GM21717 (cell line): ENCODE results near the gene SREK1IP1.
"Not testable (repeated sequence)": the region's sequence is repeated elsewhere in the genome, so short reads cannot be mapped to it uniquely, and the experiment has no call there.

Experiments used
- ATAC-seq: cut with Tn5 transposase; IDR thresholded peaks from one replicate; pipeline ENCODE4 v1.9.1; 2021; ENCODE audit warnings: mild to moderate bottlenecking, moderate library complexity; ENCODE audit not compliant: unreplicated experiment

SREK1IP1 gene

GRCh38 chr5:64765804-64766504 lies 2.5 kb downstream of the SREK1IP1 start:
- no peak for ATAC-seq

- ATAC-seq, result no peak
These were observed 4.5 kb downstream of the SREK1IP1 start for GRCh38 chr5:64763948-64764503.

GRCh38 chr5:64759960-64760660 lies 8.4 kb downstream of the SREK1IP1 start:
- ATAC-seq, result no peak

GRCh38 chr5:64758901-64759300 lies 9.6 kb downstream of the SREK1IP1 start:
- no peak for ATAC-seq

DNA sequence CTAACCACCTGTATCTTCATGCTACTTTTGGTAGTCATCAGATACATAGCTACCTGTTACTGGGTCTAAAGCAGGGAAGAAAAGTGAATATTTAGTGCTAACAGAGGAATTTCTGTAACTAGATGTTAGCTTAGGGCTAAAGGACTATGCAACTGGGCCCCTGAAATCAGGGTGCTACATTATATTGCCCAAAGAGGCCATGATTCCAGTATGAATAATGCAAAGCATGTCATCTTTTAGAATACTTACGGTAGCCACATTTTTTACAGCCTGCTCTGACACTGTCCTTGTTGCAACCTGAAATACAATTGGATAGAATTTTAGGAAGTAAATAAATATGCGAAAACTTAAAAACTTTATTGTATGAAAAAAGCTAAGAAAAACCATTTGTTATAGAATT lies 14.4 kb downstream of the SREK1IP1 start:
- ATAC-seq, result no peak

DNA sequence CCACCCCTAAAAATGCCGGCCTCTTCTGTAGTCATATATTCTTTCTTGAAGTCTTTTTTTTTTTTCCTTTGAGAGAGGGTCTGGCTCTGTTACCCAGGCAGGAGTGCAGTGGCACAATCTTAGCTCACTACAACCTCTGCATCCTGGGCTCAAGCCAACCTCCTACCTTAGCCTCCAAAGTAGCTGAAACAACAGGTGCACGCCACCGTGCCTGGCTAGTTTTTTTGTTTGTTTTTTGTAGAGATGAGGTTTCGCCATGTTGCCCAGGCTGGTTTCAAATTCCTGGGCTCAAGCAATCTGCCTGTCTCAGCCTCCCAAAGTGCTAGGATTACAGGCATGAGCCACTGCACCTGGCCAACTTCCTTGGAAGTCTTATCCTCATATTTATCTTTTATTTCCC lies 19.1 kb downstream of the SREK1IP1 start:
- no peak for ATAC-seq

DNA sequence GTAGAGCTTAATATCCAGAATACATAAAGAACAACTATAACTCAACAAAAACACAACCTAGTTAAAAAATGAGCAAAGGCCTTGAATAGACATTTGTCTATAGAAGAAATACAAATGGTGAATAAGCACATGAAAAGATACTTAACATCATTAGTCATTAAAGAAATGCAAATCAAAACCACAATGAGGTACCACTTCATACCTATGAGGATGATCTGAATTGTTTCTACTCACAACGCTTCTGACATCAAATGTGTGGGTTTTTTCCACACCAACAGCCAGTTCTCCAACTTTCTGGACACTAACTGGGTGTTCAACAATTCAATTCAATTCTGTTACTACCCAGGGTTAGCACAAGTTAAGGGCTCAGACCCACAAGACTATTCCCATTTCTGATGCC lies 22.0 kb downstream of the SREK1IP1 start:
- ATAC-seq, result no peak

GRCh38 chr5:64744914-64745313 lies 23.6 kb downstream of the SREK1IP1 start:
- no peak for ATAC-seq

GRCh38 chr5:64742821-64743220 lies 25.7 kb downstream of the SREK1IP1 start:
- ATAC-seq, result no peak

DNA sequence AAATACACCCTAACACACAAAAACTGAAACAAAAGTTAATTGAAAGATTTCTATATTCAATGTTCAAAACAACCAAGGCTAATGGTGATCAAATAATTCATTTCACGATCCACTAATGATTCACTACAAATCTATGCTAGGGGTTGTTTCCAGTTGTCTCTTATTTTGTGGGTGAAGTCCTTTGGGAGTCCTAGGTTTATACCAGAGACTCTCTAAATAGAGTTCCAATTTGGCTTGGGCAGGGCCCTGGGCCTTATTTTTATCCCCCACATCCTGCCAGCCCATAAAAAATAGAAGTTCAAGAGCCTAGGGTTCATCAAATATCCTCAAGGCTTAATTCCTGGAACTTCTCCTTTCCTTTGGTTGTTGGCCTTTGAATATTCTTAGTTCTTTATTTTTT lies 26.1 kb downstream of the SREK1IP1 start:
- ATAC-seq, result no peak

DNA sequence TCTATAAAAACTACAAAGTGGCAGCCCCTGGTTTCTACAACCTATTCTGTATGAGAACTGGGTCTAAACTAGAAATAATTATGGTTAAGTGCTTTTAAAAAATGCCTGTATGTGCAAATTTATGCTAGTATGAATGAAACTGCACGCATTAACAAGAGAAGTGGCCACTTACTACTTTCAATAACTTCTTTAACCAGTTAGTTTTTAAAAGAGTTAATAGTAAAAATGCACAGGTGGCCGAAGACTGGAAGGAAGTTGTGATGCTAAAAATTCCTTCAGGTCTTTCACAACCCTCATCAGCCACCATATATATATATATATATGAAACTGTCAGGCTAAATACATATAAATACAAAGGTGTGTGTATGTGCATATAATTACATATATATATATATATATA lies 41.3 kb downstream of the SREK1IP1 start:
- ATAC-seq, result no peak

- no peak for ATAC-seq
These were observed 45.9 kb downstream of the SREK1IP1 start for GRCh38 chr5:64722588-64722987.

DNA sequence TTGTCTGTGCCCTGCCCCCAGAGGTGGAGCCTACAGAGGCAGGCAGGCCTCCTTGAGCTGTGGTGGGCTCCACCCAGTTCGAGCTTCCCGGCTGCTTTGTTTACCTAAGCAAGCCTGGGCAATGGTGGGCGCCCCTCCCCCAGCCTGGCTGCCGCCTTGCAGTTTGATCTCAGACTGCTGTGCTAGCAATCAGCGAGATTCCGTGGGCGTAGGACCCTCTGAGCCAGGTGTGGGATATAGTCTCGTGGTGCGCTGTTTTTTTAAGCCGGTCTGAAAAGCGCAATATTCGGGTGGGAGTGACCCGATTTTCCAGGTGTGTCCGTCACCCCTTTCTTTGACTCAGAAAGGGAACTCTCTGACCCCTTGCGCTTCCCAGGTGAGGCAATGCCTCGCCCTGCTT lies 54.0 kb downstream of the SREK1IP1 start:
- ATAC-seq, result not testable (repeated sequence)

GRCh38 chr5:64707191-64707590 lies 61.3 kb downstream of the SREK1IP1 start:
- no peak for ATAC-seq

DNA sequence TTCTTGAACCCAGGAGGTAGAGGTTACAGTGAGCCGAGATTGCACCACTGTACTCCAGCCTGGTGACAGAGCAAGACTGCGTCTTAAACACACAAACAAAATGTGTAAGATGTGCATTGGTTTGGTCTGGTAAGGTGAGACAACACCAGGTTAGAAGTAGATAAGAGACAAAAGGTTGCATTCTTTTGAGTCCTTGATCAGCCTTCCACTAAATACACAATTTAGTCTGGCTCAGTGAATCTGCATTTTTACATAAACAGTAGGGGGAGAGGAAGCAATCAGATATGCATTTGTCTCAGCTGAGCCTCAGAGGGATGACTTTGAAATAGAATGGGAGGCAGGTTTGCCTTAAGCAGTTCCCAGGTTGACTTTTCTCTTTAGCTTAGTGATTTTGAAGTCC lies 62.4 kb downstream of the SREK1IP1 start:
- ATAC-seq, result not testable (repeated sequence)

DNA sequence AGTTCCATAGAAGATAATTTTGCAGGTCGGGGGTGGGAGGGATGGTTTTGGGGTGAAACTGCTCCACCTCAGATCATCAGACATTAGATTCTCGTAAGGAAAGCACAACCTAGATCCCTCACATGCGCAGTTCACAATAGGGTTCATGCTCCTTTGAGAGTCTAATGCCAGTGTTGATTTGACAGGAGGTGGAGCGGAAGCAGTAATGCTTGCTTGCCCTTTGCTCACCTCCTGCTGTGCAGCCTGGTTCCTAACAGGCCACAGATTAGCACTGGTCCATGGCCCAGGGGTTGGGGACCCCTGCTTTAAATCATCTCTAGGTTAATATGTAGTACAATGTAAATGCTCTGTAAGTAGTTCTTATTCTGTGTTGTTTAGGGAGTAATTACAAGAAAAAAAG lies 67.7 kb downstream of the SREK1IP1 start:
- no peak for ATAC-seq

- ATAC-seq, result not testable (repeated sequence)
These were observed 72.1 kb downstream of the SREK1IP1 start for GRCh38 chr5:64696414-64696813.

GRCh38 chr5:64693636-64694035 lies 74.9 kb downstream of the SREK1IP1 start:
- no peak for ATAC-seq

GRCh38 chr5:64691291-64691690 lies 77.2 kb downstream of the SREK1IP1 start:
- no peak for ATAC-seq

GRCh38 chr5:64690417-64691151 lies 77.9 kb downstream of the SREK1IP1 start, which contains the start of gene SHISAL2B:
SHISAL2B (plus strand) TSS chr5:64690503; CDS start chr5:64690624, 121 bp downstream.
- ATAC-seq, result no peak

- no peak for ATAC-seq
These were observed 78.4 kb downstream of the SREK1IP1 start for GRCh38 chr5:64690104-64690416.

DNA sequence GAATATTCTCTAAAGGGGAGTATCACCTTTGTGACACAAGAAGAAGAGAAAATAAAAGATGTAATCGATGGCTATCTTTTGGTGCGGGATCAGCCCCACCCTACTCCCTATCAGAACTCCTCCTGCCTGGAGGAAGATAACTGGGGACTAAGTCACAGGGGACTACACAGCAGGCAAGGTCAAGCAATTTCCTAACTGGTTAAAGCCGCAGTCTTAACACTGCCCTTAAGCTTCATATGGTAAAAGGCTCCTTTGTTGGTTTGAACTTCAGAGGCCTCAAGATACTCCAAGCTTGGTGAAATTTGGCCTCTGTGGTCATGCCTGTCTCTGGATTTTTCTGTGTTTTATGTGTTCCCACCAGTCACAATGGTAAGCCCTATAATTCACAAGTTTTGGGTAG lies 79.5 kb downstream of the SREK1IP1 start:
- ATAC-seq, result no peak
